Neural cell (in vitro differentiated cells): ENCODE measurements around the gene IWS1. TPM values are rescaled to one million over a fixed set of nuclear protein-coding genes. Genes with fewer than 3 reads are reported as not detected.

Source experiments
- H2AFZ ChIP-seq: fragments of 200-600, 300-800 bp; sonication (generic), shearing (Covaris generic); 2 replicates; pipeline ENCODE4 v1.6.0; 2014; ENCODE audit warnings: low read depth, mild to moderate bottlenecking, antibody characterized with exemption, low read length, moderate library complexity
- H3F3A ChIP-seq: fragments of 200-600 bp; shearing (Covaris generic); 2 replicates; pipeline ENCODE4 v1.6.1; 2016; ENCODE audit warnings: mild to moderate bottlenecking, moderate library complexity, mixed read lengths, antibody characterized with exemption, low read length; ENCODE audit not compliant: insufficient read depth, poor library complexity, severe bottlenecking
- H3K27ac ChIP-seq: fragments of 200-600, 300-800 bp; sonication (generic), shearing (Covaris generic); 2 replicates; pipeline ENCODE4 v1.5.1; 2014; ENCODE audit warnings: mild to moderate bottlenecking, low read length, moderate library complexity
- H3K27me3 ChIP-seq: fragments of 300-800, 200-600 bp; sonication (generic), shearing (Covaris generic); 2 replicates; pipeline ENCODE4 v1.6.0; 2014; ENCODE audit warnings: mild to moderate bottlenecking, low read depth, low read length, moderate library complexity; ENCODE audit not compliant: insufficient read depth
- H3K36me3 ChIP-seq: fragments of 300-800, 200-600 bp; sonication (generic), shearing (Covaris generic); 2 replicates; pipeline ENCODE4 v1.5.1; 2014; ENCODE audit warnings: mild to moderate bottlenecking, antibody characterized with exemption, low read length, moderate library complexity; ENCODE audit not compliant: insufficient read depth
- H3K4me2 ChIP-seq: fragments of 300-800, 200-600 bp; sonication (generic), shearing (Covaris generic); 2 replicates; pipeline ENCODE4 v1.6.0; 2014; ENCODE audit warnings: mild to moderate bottlenecking, low read length
- H3K4me3 ChIP-seq: fragments of 300-800, 200-600 bp; sonication (generic), shearing (Covaris generic); 2 replicates; pipeline ENCODE4 v1.5.1; 2014; ENCODE audit warnings: mild to moderate bottlenecking, low read length, moderate library complexity
- H3K79me2 ChIP-seq: fragments of 200-600 bp; shearing (Covaris generic); replicated peaks from 2 replicates; pipeline ENCODE4 v1.6.0; 2014; ENCODE audit warnings: mild to moderate bottlenecking, low read length, moderate library complexity; ENCODE audit not compliant: insufficient read depth
- H3K9ac ChIP-seq: fragments of 300-800, 200-600 bp; sonication (generic), shearing (Covaris generic); 2 replicates; pipeline ENCODE4 v1.6.1; 2016; ENCODE audit warnings: mild to moderate bottlenecking, low read length, mixed read lengths
- H3K9me2 ChIP-seq: fragments of 200-600 bp; shearing (Covaris generic); 2 replicates; pipeline ENCODE4 v1.6.1; 2016; ENCODE audit warnings: mild to moderate bottlenecking, low read length, mixed read lengths; ENCODE audit not compliant: insufficient read depth
- H3K9me3 ChIP-seq: fragments of 200-600, 300-800 bp; sonication (generic), shearing (Covaris generic); 2 replicates; pipeline ENCODE4 v1.6.1; 2016; ENCODE audit warnings: mild to moderate bottlenecking, mixed run types, low read length, moderate library complexity, mixed read lengths
- H4K20me1 ChIP-seq: fragments of 200-600 bp; shearing (Covaris generic); 2 replicates; pipeline ENCODE4 v1.6.1; 2016; ENCODE audit warnings: mild to moderate bottlenecking, mixed run types; ENCODE audit not compliant: insufficient read depth
- CTCF ChIP-seq: fragments of 450-650 bp; IDR thresholded peaks from 2 replicates; pipeline ENCODE4 v1.5.1; 2014; ENCODE audit warnings: antibody characterized with exemption, mild to moderate bottlenecking, moderate library complexity; ENCODE audit not compliant: poor library complexity, severe bottlenecking
- EP300 ChIP-seq: fragments of 450-650 bp; conservative IDR thresholded peaks from 2 replicates; pipeline ENCODE4 v1.6.1; 2014; ENCODE audit warnings: antibody characterized with exemption, mild to moderate bottlenecking, moderate library complexity; ENCODE audit not compliant: poor library complexity, severe bottlenecking
- EZH2 ChIP-seq: fragments of 200-600, 300-800 bp; shearing (Covaris generic), sonication (generic); IDR thresholded peaks from 2 replicates; pipeline ENCODE4 v1.6.1; 2014; ENCODE audit warnings: antibody characterized with exemption, low read length, borderline replicate concordance, mild to moderate bottlenecking; ENCODE audit not compliant: insufficient read depth, poor library complexity, severe bottlenecking
- MXI1 ChIP-seq: fragments of 450-650 bp; conservative IDR thresholded peaks from 2 replicates; pipeline ENCODE4 v1.6.1; 2014; ENCODE audit warnings: antibody characterized with exemption, mild to moderate bottlenecking; ENCODE audit not compliant: poor library complexity, severe bottlenecking
- POLR2AphosphoS5 ChIP-seq: IDR thresholded peaks from 2 replicates; pipeline ENCODE4 v1.6.1; 2012
- RAD21 ChIP-seq: fragments of 450-650 bp; conservative IDR thresholded peaks from 2 replicates; pipeline ENCODE4 v1.6.1; 2014; ENCODE audit warnings: antibody characterized with exemption, mild to moderate bottlenecking, moderate library complexity
- REST ChIP-seq: IDR thresholded peaks from 2 replicates; pipeline ENCODE4 v1.6.1; 2012; ENCODE audit warnings: borderline replicate concordance
- SMC3 ChIP-seq: fragments of 450-650 bp; conservative IDR thresholded peaks from 2 replicates; pipeline ENCODE4 v1.6.1; 2014; ENCODE audit warnings: antibody characterized with exemption, mild to moderate bottlenecking, moderate library complexity; ENCODE audit not compliant: poor library complexity
- TAF1 ChIP-seq: IDR thresholded peaks from 2 replicates; pipeline ENCODE4 v1.6.1; 2012; ENCODE audit warnings: low read depth
- polyA plus RNA-seq: library from polyadenylated mRNA; depleted of rRNA; stranded (reverse); fragments of >200 nt; gene quantifications from 2 replicates; pipeline ENCODE4 v1.2.3, GENCODE V29; 2014

The IWS1 gene
- polyA plus RNA-seq, 1 donor from 2014 or later = 49.3 TPM

GRCh38 chr2:127517465-127517864, 8.8 kb downstream of the IWS1 start:
- Histone ChIP-seq H3K79me2 (peaks cover 63% of the 10 kb centered on the region), H3K27ac (no peak overlapping the region), H2AFZ (no peak overlapping the region), H3K9me3 (no peaks in the 10 kb centered on the region), H3K27me3 (no peaks in the 10 kb centered on the region), H3F3A (no peaks in the 10 kb centered on the region), H3K9ac (no peak overlapping the region), H3K4me2 (no peak overlapping the region), H3K4me3 (no peak overlapping the region), H3K36me3 (peaks cover 7% of the 10 kb centered on the region), H4K20me1 (no peaks in the 10 kb centered on the region), H3K9me2 (no peaks in the 10 kb centered on the region)
- no peak for TF ChIP-seq EZH2
- no peak for TF ChIP-seq RAD21
- no peak for TF ChIP-seq REST
- TF ChIP-seq POLR2AphosphoS5 = no peak
- no peak for TF ChIP-seq CTCF
- no peak for TF ChIP-seq MXI1
- no peak for TF ChIP-seq TAF1
- TF ChIP-seq SMC3 = no peak
- no peak for TF ChIP-seq EP300

- no peaks in the 10 kb centered on the region for H4K20me1 ChIP-seq
- no peak overlapping the region for H3K4me3 ChIP-seq
- H3K9ac ChIP-seq = no peak overlapping the region
- peaks cover 51% of the 10 kb centered on the region for H3K79me2 ChIP-seq
- H3K9me3 ChIP-seq = no peaks in the 10 kb centered on the region
- H3K4me2 ChIP-seq = no peak overlapping the region
- peaks cover 7% of the 10 kb centered on the region for H3K36me3 ChIP-seq
- no peak overlapping the region for H3K27ac ChIP-seq
- no peaks in the 10 kb centered on the region for H3F3A ChIP-seq
- no peaks in the 10 kb centered on the region for H3K27me3 ChIP-seq
- no peak for TF ChIP-seq TAF1
- no peak for TF ChIP-seq POLR2AphosphoS5
- TF ChIP-seq EP300 = no peak
- TF ChIP-seq MXI1 = no peak
- no peak for TF ChIP-seq REST
- TF ChIP-seq RAD21 = no peak
- no peak for TF ChIP-seq SMC3
- TF ChIP-seq EZH2 = no peak
- no peak for TF ChIP-seq CTCF
- no peaks in the 10 kb centered on the region for H3K9me2 ChIP-seq
- H2AFZ ChIP-seq = no peak overlapping the region
Measured at GRCh38 chr2:127516041-127516762, 10.1 kb downstream of the IWS1 start.
